Astrocyte of the cerebellum (primary cell): ENCODE measurements around the gene PMP22.

Source experiments
- DNase-seq: peaks from one replicate; pipeline ENCODE4 v3.0.0-alpha.2; 2011; ENCODE audit warnings: low read depth
- H3K4me3 ChIP-seq: 2 replicates; pipeline ENCODE4 v1.5.1; 2011; ENCODE audit warnings: mild to moderate bottlenecking, low read depth, low read length, moderate library complexity
- CTCF ChIP-seq: IDR thresholded peaks from 2 replicates; pipeline ENCODE4 v1.5.1; 2012; ENCODE audit warnings: low read length, low read depth, moderate library complexity, mild to moderate bottlenecking; ENCODE audit errors: missing control alignments
- in situ Hi-C: cut with HindIII; loops from 2 replicates; pipeline ENCODE4 v1.10.0; 2017; ENCODE audit warnings: low sequenced_read_pairs

Gene PMP22

GRCh38 chr17:15303268-15303667 is 38.1 kb upstream of the PMP22 start:
- no peak overlapping the region for H3K4me3 ChIP-seq
- in situ Hi-C loops, result no loop called here
- no peak for TF ChIP-seq CTCF
- no peak for DNase-seq

DNA sequence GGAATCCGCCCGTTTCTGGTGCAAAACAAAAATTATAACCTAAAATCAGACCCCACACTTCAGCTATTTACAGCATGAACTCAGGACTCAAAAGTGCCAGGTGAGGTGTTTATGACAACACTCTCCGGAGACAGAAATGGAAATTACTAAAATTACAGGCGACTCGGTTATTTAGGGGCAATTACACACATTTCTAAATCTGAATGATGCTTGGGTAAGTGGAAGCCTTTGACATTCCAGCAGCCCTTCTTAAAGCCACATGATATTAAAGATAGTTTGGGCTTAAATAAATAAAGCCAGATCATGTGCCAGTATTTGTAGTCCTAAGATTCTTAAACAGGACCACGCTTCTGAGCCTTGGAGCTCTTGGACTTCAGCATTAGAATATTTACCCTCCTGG is 36.7 kb upstream of the PMP22 start:
- in situ Hi-C loops, result no loop called here
- TF ChIP-seq CTCF, result no peak

GRCh38 chr17:15298176-15298575 is 33.0 kb upstream of the PMP22 start:
- TF ChIP-seq CTCF, result no peak
- no peak overlapping the region for H3K4me3 ChIP-seq
- DNase-seq, result no peak
- in situ Hi-C loops, result no loop called here

More for the DNA sequence above, 36.7 kb upstream of the PMP22 start:
- no peak for DNase-seq
- no peak overlapping the region for H3K4me3 ChIP-seq

DNA sequence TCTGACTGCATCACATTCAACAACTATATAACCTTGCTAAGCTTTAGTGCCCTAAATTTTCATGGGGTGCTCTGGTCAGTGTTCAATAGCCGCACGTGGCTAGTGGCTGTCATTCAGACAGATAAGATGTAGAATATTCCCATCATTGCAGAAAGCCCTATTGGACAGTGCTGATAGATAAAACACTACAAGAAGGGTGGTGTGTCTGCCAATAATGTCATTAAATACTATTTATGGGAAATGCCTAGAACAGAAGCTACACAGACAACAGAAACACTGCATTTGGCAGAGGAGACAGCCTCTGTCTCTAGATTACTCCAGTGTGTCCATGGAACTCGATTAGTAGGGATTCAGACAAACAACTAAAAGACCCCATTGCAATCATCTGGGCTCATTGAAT is 28.4 kb upstream of the PMP22 start:
- DNase-seq, result no peak
- in situ Hi-C loops, result no loop called here
- no peak overlapping the region for H3K4me3 ChIP-seq
- no peak for TF ChIP-seq CTCF

GRCh38 chr17:15291674-15292361 is 26.7 kb upstream of the PMP22 start:
- in situ Hi-C loops, result no loop called here
- peak; percentile 70 for DNase-seq

GRCh38 chr17:15290605-15291004 is 25.5 kb upstream of the PMP22 start:
- DNase-seq, result no peak
- in situ Hi-C loops, result no loop called here
- TF ChIP-seq CTCF, result no peak
- H3K4me3 ChIP-seq, result no peak overlapping the region

More at GRCh38 chr17:15291674-15292361, 26.7 kb upstream of the PMP22 start:
- TF ChIP-seq CTCF, result no peak
- no peak overlapping the region for H3K4me3 ChIP-seq
